Fibroblast of villous mesenchyme (primary cell): ENCODE results near the gene LDLRAD1. TPM values are rescaled to one million over a fixed set of nuclear protein-coding genes. Genes with fewer than 3 reads are reported as not detected.
"Not testable (repeated sequence)": the region's sequence is repeated elsewhere in the genome, so short reads cannot be mapped to it uniquely, and the experiment has no call there.

Source experiments
- DNase-seq: peaks from one replicate; pipeline ENCODE4 v3.0.0-alpha.2; 2010; ENCODE audit warnings: low read depth
- H3K4me3 ChIP-seq: 2 replicates; pipeline ENCODE4 v1.5.1; 2011; ENCODE audit warnings: low read depth, mild to moderate bottlenecking, low read length
- total RNA-seq: library from RNA; depleted of rRNA; stranded (reverse); fragments of >200 nt; gene quantifications from 2 replicates; pipeline ENCODE4 v1.2.3, GENCODE V29; 2012
- TF ChIP-seq, protein P1 (sequence below): IDR thresholded peaks from 2 replicates; pipeline ENCODE4 v1.5.1; 2012; ENCODE audit warnings: low read depth, mild to moderate bottlenecking, low read length; ENCODE audit not compliant: insufficient read depth

LDLRAD1 gene
- total RNA-seq, 1 donor, result not detected

DNA sequence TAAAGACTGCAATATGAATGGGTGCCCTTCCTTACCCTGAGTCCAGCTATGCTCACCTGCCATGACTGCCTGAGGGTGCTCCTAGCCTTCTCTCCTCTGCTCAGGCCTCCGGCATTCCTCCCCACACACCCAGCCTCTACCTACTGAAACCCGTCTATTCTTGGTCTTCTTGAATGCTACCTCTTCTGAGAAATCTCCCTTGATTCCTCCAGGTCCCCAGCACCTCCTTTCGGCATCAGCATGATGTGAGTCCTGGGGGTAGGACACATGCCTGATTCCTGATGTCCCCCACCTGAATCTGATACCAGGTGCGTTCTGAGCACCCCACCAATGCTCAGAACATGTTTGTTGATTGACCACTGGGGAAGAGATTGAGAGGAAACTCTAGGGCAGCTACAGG is 8.6 kb downstream of the LDLRAD1 start:
- no peak for DNase-seq

GRCh38 chr1:54008876-54009275 is 9.1 kb downstream of the LDLRAD1 start:
- DNase-seq, result no peak

More for the DNA sequence above, 8.6 kb downstream of the LDLRAD1 start:
- H3K4me3 ChIP-seq, result no peak overlapping the region
- TF ChIP-seq, protein P1, sequence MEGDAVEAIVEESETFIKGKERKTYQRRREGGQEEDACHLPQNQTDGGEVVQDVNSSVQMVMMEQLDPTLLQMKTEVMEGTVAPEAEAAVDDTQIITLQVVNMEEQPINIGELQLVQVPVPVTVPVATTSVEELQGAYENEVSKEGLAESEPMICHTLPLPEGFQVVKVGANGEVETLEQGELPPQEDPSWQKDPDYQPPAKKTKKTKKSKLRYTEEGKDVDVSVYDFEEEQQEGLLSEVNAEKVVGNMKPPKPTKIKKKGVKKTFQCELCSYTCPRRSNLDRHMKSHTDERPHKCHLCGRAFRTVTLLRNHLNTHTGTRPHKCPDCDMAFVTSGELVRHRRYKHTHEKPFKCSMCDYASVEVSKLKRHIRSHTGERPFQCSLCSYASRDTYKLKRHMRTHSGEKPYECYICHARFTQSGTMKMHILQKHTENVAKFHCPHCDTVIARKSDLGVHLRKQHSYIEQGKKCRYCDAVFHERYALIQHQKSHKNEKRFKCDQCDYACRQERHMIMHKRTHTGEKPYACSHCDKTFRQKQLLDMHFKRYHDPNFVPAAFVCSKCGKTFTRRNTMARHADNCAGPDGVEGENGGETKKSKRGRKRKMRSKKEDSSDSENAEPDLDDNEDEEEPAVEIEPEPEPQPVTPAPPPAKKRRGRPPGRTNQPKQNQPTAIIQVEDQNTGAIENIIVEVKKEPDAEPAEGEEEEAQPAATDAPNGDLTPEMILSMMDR, result no peak

DNA sequence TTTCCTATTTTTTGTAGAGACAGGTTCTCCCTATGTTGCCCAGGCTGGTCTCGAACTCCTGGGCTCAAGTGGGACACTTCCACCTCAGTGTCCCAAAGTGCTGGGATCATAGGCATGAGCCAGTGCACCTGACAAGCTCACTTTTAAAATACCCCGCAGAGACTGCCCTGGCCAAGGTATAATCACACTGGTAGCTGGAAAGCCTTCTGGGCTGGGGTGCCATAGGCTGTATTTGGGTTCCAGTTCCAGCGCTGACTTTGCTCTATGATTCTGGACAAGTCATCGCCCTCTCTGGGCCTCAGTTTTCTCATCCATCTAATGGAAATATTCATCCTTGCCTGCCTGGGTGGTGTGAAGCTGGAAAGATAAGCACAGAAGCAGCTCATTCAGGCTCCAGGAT is 10.4 kb downstream of the LDLRAD1 start:
- H3K4me3 ChIP-seq, result no peak overlapping the region
- DNase-seq, result no peak
- TF ChIP-seq, protein P1, result no peak

More at GRCh38 chr1:54008876-54009275, 9.1 kb downstream of the LDLRAD1 start:
- TF ChIP-seq, protein P1, result no peak
- H3K4me3 ChIP-seq, result no peak overlapping the region

- TF ChIP-seq, protein P1, result no peak
Observed at GRCh38 chr1:54006508-54006907, 11.5 kb downstream of the LDLRAD1 start.

GRCh38 chr1:54004481-54005049 is 13.4 kb downstream of the LDLRAD1 start:
- no peak overlapping the region for H3K4me3 ChIP-seq
- TF ChIP-seq, protein P1, result no peak
- no peak for DNase-seq

More at GRCh38 chr1:54006508-54006907, 11.5 kb downstream of the LDLRAD1 start:
- no peak for DNase-seq
- H3K4me3 ChIP-seq, result no peak overlapping the region

DNA sequence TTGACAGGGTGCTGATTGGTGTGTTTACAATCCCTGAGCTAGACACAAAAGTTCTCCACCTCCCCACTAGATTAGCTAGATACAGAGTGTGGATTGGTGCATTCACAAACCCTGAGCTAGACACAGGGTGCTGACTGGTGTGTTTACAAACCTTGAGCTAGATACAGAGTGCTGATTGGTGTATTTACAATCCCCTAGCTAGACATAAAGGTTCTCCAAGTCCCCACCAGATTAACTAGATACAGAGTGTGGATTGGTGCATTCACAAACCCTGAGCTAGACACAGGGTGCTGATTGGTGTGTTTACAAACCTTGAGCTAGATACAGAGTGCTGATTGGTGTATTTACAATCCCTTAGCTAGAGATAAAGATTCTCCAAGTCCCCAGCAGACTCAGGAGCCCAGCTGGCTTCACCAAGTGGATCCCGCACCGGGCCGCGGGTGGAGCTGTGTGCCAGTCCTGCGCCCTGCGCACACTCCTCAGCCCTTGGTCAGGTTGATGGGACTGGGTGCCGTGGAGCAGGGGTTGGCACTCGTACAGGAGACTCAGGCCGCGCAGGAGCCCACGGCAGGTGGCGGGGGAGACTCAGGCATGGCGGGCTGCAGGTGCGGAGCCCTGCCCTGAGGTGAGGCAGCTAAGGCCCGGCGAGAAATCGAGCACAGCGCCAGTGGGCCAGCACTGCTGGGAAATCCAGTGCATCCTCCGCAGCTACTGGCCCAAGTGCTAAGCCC is 14.1 kb downstream of the LDLRAD1 start:
- not testable (repeated sequence) for DNase-seq, H3K4me3 ChIP-seq

DNA sequence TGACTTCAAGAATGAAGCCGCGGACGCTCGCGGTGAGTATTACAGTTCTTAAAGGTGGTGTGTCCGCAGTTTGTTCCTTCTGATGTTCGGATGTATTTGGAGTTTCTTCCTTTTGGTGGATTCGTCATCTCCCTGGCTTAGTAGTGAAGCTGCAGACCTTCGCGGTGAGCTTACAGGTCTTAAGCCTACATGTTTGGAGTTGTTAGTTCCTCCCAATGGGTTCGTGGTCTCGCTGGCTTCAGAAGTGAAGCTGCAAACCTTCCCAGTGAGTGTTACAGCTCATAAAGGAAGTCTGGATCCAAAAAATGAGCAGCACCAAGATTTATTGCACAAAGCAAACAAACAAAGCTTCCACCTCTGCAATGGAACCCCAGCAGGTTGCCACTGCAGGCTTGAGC is 14.7 kb downstream of the LDLRAD1 start:
- no peak overlapping the region for H3K4me3 ChIP-seq
- DNase-seq, result no peak
- TF ChIP-seq, protein P1, result no peak
